NCI-H1694 (cell line): Measurements from ENCODE around the gene TPRX2.
A peak's percentile ranks its signal among the peaks of the same experiment; 100 is the strongest.
"Not testable (repeated sequence)": the region's sequence is repeated elsewhere in the genome, so short reads cannot be mapped to it uniquely, and the experiment has no call there.

ENCODE experiments used
- DNase-seq: peaks from one replicate; lab custom pipeline; 2025; lab: John Stamatoyannopoulos, UW

Gene TPRX2

GRCh38 chr19:47858646-47859285 lies at the start of gene TPRX2:
Gene TPRX2 (plus strand): TSS chr19:47859235. CDS start chr19:47859247, 12 bp downstream.
- DNase-seq: not testable (repeated sequence)

- DNase-seq: peak; percentile 59
Measured at GRCh38 chr19:47813304-47813994, 45.6 kb upstream of the TPRX2 start.

GRCh38 chr19:47813995-47814328 lies 45.1 kb upstream of the TPRX2 start:
- DNase-seq: no peak

- DNase-seq: not testable (repeated sequence)
Measured at GRCh38 chr19:47816270-47816669, 42.8 kb upstream of the TPRX2 start.

- not testable (repeated sequence) for DNase-seq
Measured at GRCh38 chr19:47818221-47818620, 40.8 kb upstream of the TPRX2 start.

- no peak for DNase-seq
Measured at GRCh38 chr19:47819858-47820257, 39.2 kb upstream of the TPRX2 start.

GRCh38 chr19:47820410-47820809 lies 38.6 kb upstream of the TPRX2 start:
- DNase-seq: no peak

GRCh38 chr19:47821460-47822020 lies 37.5 kb upstream of the TPRX2 start, which contains the start of gene CRX:
Gene CRX (plus strand): TSS chr19:47821937. CDS start chr19:47834444, 12,507 bp downstream.
- DNase-seq: no peak

GRCh38 chr19:47824396-47824795 lies 34.6 kb upstream of the TPRX2 start:
- no peak for DNase-seq

GRCh38 chr19:47826800-47827199 lies 32.2 kb upstream of the TPRX2 start:
- DNase-seq: no peak

GRCh38 chr19:47832723-47833122 lies 26.3 kb upstream of the TPRX2 start:
- no peak for DNase-seq

GRCh38 chr19:47836038-47836437 lies 23.0 kb upstream of the TPRX2 start:
- DNase-seq: no peak

GRCh38 chr19:47839411-47839810 lies 19.6 kb upstream of the TPRX2 start:
- DNase-seq: no peak

- no peak for DNase-seq
Measured at GRCh38 chr19:47839913-47840312, 19.1 kb upstream of the TPRX2 start.

GRCh38 chr19:47842941-47843340 lies 16.1 kb upstream of the TPRX2 start:
- no peak for DNase-seq

- no peak for DNase-seq
Measured at GRCh38 chr19:47848425-47848822, 10.6 kb upstream of the TPRX2 start.

GRCh38 chr19:47848823-47849473 lies 10.1 kb upstream of the TPRX2 start:
- no peak for DNase-seq

GRCh38 chr19:47853003-47853402 lies 6.0 kb upstream of the TPRX2 start:
- no peak for DNase-seq

GRCh38 chr19:47854459-47854858 lies 4.6 kb upstream of the TPRX2 start:
- DNase-seq: no peak

GRCh38 chr19:47858231-47858630 lies 804 bp upstream of the TPRX2 start:
- not testable (repeated sequence) for DNase-seq

- DNase-seq: not testable (repeated sequence)
Measured at GRCh38 chr19:47859838-47860237, 803 bp downstream of the TPRX2 start.

- DNase-seq: no peak
Measured at GRCh38 chr19:47860602-47861297, 1.7 kb downstream of the TPRX2 start.
